ENCODE measurements around the gene TRIM34.
A peak's percentile ranks its signal among the peaks of the same experiment; 100 is the strongest.
"Not testable (repeated sequence)": the region's sequence is repeated elsewhere in the genome, so short reads cannot be mapped to it uniquely, and the experiment has no call there.

TRIM34 gene

GRCh38 chr11:5643585-5643984 is 18.8 kb downstream of the TRIM34 start:
- no peaks in the 10 kb centered on the region for H3K9me3 Mint-ChIP-seq
- H3K4me1 Mint-ChIP-seq, result peaks cover 8% of the 10 kb centered on the region
- no peak overlapping the region for H3K4me3 Mint-ChIP-seq
- H3K27me3 Mint-ChIP-seq, result no peaks in the 10 kb centered on the region
- peak; percentile 86 for ATAC-seq
- H3K36me3 Mint-ChIP-seq (ENCODE audit: low read depth), result peaks cover 30% of the 10 kb centered on the region
- no peak for DNase-seq
- H3K27ac Mint-ChIP-seq, result no peak overlapping the region

- H3K27me3 Mint-ChIP-seq, result no peaks in the 10 kb centered on the region
- H3K4me3 Mint-ChIP-seq, result no peak overlapping the region
- DNase-seq, result no peak
- ATAC-seq, result no peak
- H3K36me3 Mint-ChIP-seq (ENCODE audit: low read depth), result peaks cover 11% of the 10 kb centered on the region
- peaks cover 8% of the 10 kb centered on the region for H3K4me1 Mint-ChIP-seq
- H3K27ac Mint-ChIP-seq, result no peak overlapping the region
- H3K9me3 Mint-ChIP-seq, result no peaks in the 10 kb centered on the region
These were observed 21.3 kb downstream of the TRIM34 start for GRCh38 chr11:5646139-5646538.

GRCh38 chr11:5655474-5655873 is 30.7 kb downstream of the TRIM34 start:
- Mint-ChIP-seq H3K27ac (no peak overlapping the region), H3K4me1 (no peaks in the 10 kb centered on the region), H3K4me3 (no peak overlapping the region), H3K36me3 (ENCODE audit: low read depth) (peaks cover 6% of the 10 kb centered on the region), H3K9me3 (no peaks in the 10 kb centered on the region), H3K27me3 (no peaks in the 10 kb centered on the region)
- ATAC-seq (no peak), DNase-seq (no peak)

- ATAC-seq, result not testable (repeated sequence)
These were observed 32.2 kb downstream of the TRIM34 start for GRCh38 chr11:5656956-5657355.

GRCh38 chr11:5658318-5658717 is 33.5 kb downstream of the TRIM34 start:
- no peaks in the 10 kb centered on the region for H3K4me1 Mint-ChIP-seq
- H3K9me3 Mint-ChIP-seq, result no peaks in the 10 kb centered on the region
- no peak for ATAC-seq
- no peak for DNase-seq
- peaks cover 6% of the 10 kb centered on the region for H3K36me3 Mint-ChIP-seq (ENCODE audit: low read depth)
- H3K4me3 Mint-ChIP-seq, result no peak overlapping the region
- no peaks in the 10 kb centered on the region for H3K27me3 Mint-ChIP-seq
- H3K27ac Mint-ChIP-seq, result no peak overlapping the region

More at GRCh38 chr11:5656956-5657355, 32.2 kb downstream of the TRIM34 start:
- H3K36me3 Mint-ChIP-seq (ENCODE audit: low read depth); H3K27ac Mint-ChIP-seq; DNase-seq; H3K4me3 Mint-ChIP-seq; H3K9me3 Mint-ChIP-seq; H3K27me3 Mint-ChIP-seq; H3K4me1 Mint-ChIP-seq: not testable (repeated sequence)

GRCh38 chr11:5663511-5663910 is 38.7 kb downstream of the TRIM34 start:
- Mint-ChIP-seq H3K9me3 (no peaks in the 10 kb centered on the region), H3K4me3 (no peak overlapping the region)

GRCh38 chr11:5665051-5665570 is 40.3 kb downstream of the TRIM34 start:
- H3K4me1 Mint-ChIP-seq, result no peaks in the 10 kb centered on the region
- H3K27me3 Mint-ChIP-seq, result no peaks in the 10 kb centered on the region
- no peak overlapping the region for H3K27ac Mint-ChIP-seq
- no peak overlapping the region for H3K4me3 Mint-ChIP-seq
- DNase-seq (no peak), ATAC-seq (no peak)
- H3K9me3 Mint-ChIP-seq, result no peaks in the 10 kb centered on the region
- H3K36me3 Mint-ChIP-seq (ENCODE audit: low read depth), result peaks cover 19% of the 10 kb centered on the region

More at GRCh38 chr11:5663511-5663910, 38.7 kb downstream of the TRIM34 start:
- ATAC-seq (no peak), DNase-seq (no peak)
- Mint-ChIP-seq H3K27ac (no peak overlapping the region), H3K4me1 (no peaks in the 10 kb centered on the region), H3K36me3 (ENCODE audit: low read depth) (peaks cover 15% of the 10 kb centered on the region), H3K27me3 (no peaks in the 10 kb centered on the region)

- DNase-seq, result no peak
- no peak for ATAC-seq
- Mint-ChIP-seq H3K27me3 (no peaks in the 10 kb centered on the region), H3K27ac (no peak overlapping the region), H3K36me3 (ENCODE audit: low read depth) (peaks cover 24% of the 10 kb centered on the region), H3K4me1 (no peaks in the 10 kb centered on the region), H3K9me3 (no peaks in the 10 kb centered on the region), H3K4me3 (no peak overlapping the region)
These were observed 41.1 kb downstream of the TRIM34 start for GRCh38 chr11:5665746-5666401.

GRCh38 chr11:5666402-5666793 is 41.6 kb downstream of the TRIM34 start:
- Mint-ChIP-seq H3K27me3 (no peaks in the 10 kb centered on the region), H3K9me3 (no peaks in the 10 kb centered on the region), H3K4me1 (no peaks in the 10 kb centered on the region), H3K36me3 (ENCODE audit: low read depth) (peaks cover 25% of the 10 kb centered on the region), H3K27ac (no peak overlapping the region), H3K4me3 (no peak overlapping the region)
- no peak for DNase-seq
- ATAC-seq, result no peak

- H3K4me3 Mint-ChIP-seq, result no peak overlapping the region
- H3K36me3 Mint-ChIP-seq (ENCODE audit: low read depth), result peaks cover 26% of the 10 kb centered on the region
- no peak overlapping the region for H3K27ac Mint-ChIP-seq
- peaks cover 7% of the 10 kb centered on the region for H3K4me1 Mint-ChIP-seq
- ATAC-seq (no peak), DNase-seq (no peak)
- H3K27me3 Mint-ChIP-seq, result no peaks in the 10 kb centered on the region
- no peaks in the 10 kb centered on the region for H3K9me3 Mint-ChIP-seq
These were observed 47.0 kb downstream of the TRIM34 start for GRCh38 chr11:5671831-5672230.

GRCh38 chr11:5674391-5674790 is 49.6 kb downstream of the TRIM34 start:
- peaks cover 33% of the 10 kb centered on the region for H3K36me3 Mint-ChIP-seq (ENCODE audit: low read depth)
- H3K4me1 Mint-ChIP-seq, result peaks cover 7% of the 10 kb centered on the region
- DNase-seq (no peak), ATAC-seq (peak; percentile 15)
- no peaks in the 10 kb centered on the region for H3K27me3 Mint-ChIP-seq
- H3K4me3 Mint-ChIP-seq, result no peak overlapping the region
- no peak overlapping the region for H3K27ac Mint-ChIP-seq
- no peaks in the 10 kb centered on the region for H3K9me3 Mint-ChIP-seq

GRCh38 chr11:5679811-5680210 is 55.0 kb downstream of the TRIM34 start:
- H3K36me3 Mint-ChIP-seq (ENCODE audit: low read depth), result peaks cover 26% of the 10 kb centered on the region

GRCh38 chr11:5682890-5683441 is 58.2 kb downstream of the TRIM34 start:
- H3K9me3 Mint-ChIP-seq, ATAC-seq, H3K27me3 Mint-ChIP-seq, DNase-seq, H3K27ac Mint-ChIP-seq, H3K4me3 Mint-ChIP-seq: not testable (repeated sequence)
- peaks cover 32% of the 10 kb centered on the region for H3K4me1 Mint-ChIP-seq
- peaks cover 15% of the 10 kb centered on the region for H3K36me3 Mint-ChIP-seq (ENCODE audit: low read depth)

More at GRCh38 chr11:5679811-5680210, 55.0 kb downstream of the TRIM34 start:
- DNase-seq (no peak), ATAC-seq (no peak)
- peaks cover under 1% of the 10 kb centered on the region for H3K27me3 Mint-ChIP-seq
- peaks cover 4% of the 10 kb centered on the region for H3K9me3 Mint-ChIP-seq
- H3K27ac Mint-ChIP-seq, result no peak overlapping the region
- no peak overlapping the region for H3K4me3 Mint-ChIP-seq
- peaks cover 16% of the 10 kb centered on the region for H3K4me1 Mint-ChIP-seq

GRCh38 chr11:5683620-5684019 is 58.8 kb downstream of the TRIM34 start:
- not testable (repeated sequence) for ATAC-seq; H3K9me3 Mint-ChIP-seq; H3K36me3 Mint-ChIP-seq (ENCODE audit: low read depth); H3K27me3 Mint-ChIP-seq
- DNase-seq, result peak; percentile 48
- peaks cover 38% of the 10 kb centered on the region for H3K4me1 Mint-ChIP-seq
- H3K27ac Mint-ChIP-seq, result peak overlapping the region; percentile 100
- H3K4me3 Mint-ChIP-seq, result peak overlapping the region; percentile 96

- H3K9me3 Mint-ChIP-seq, result peaks cover 4% of the 10 kb centered on the region
- peak overlapping the region; percentile 96 for H3K4me3 Mint-ChIP-seq
- peaks cover 5% of the 10 kb centered on the region for H3K36me3 Mint-ChIP-seq (ENCODE audit: low read depth)
- DNase-seq (no peak), ATAC-seq (no peak)
- H3K4me1 Mint-ChIP-seq, result peaks cover 43% of the 10 kb centered on the region
- peak overlapping the region; percentile 100 for H3K27ac Mint-ChIP-seq
- H3K27me3 Mint-ChIP-seq, result peaks cover 3% of the 10 kb centered on the region
These were observed 59.3 kb downstream of the TRIM34 start for GRCh38 chr11:5684036-5684645.

Data from activated naive CD8-positive, alpha-beta T cell treated with anti-CD3 and anti-CD28 coated beads, Interleukin-2, amount 50 U/mL, for 24 hours (primary cell).